CD4-positive, alpha-beta T cell (primary cell): Measurements from ENCODE around the gene MACROD2. TPM values are rescaled to one million over a fixed set of nuclear protein-coding genes. Genes with fewer than 3 reads are reported as not detected.

Experiments used
- ATAC-seq: fragments of 200-7000 bp; cut with Tn5 transposase; one replicate; pipeline ENCODE4 v1.10.0; 2022; ENCODE audit warnings: mild to moderate bottlenecking; ENCODE audit not compliant: poor library complexity
- CTCF ChIA-PET: fragments of 350-600 bp; sonication (Branson Sonifier 250); formaldehyde crosslinking; loops from one replicate; lab custom pipeline; 2021; ENCODE audit warnings: antibody characterized with exemption, inconsistent platforms; lab: Charles Lee
- POLR2A ChIA-PET: fragments of 350-600 bp; sonication (Branson Sonifier 250); formaldehyde crosslinking; loops from one replicate; lab custom pipeline; 2021; ENCODE audit warnings: antibody characterized with exemption, inconsistent platforms; lab: Charles Lee
- DNase-seq, 14 experiments: peaks; one replicate each; pipeline ENCODE4 v3.0.0-alpha.2; 2013 to 2020; ENCODE audit warnings: mixed read lengths in 2 of 14
- H3K27ac ChIP-seq, 2 donors: one replicate each; pipeline versions ENCODE4 v1.5.1 to v1.7.0; 2013; ENCODE audit warnings: low read length in 2 of 2, low read depth in 1 of 2, mild to moderate bottlenecking in 1 of 2
- H3K27me3 ChIP-seq, 2 experiments: 1 replicate in 1 of 2; 2 replicates in 1 of 2; pipeline versions ENCODE4 v1.6.1 to v1.7.0; 2013; ENCODE audit warnings: low read length in 2 of 2, control low read depth in 1 of 2, mild to moderate bottlenecking in 1 of 2, moderate library complexity in 1 of 2; ENCODE audit not compliant: insufficient read depth in 2 of 2, control insufficient read depth in 1 of 2
- H3K36me3 ChIP-seq: one replicate; pipeline ENCODE4 v1.6.1; 2013; ENCODE audit warnings: low read length, control low read depth; ENCODE audit not compliant: insufficient read depth
- H3K4me1 ChIP-seq: one replicate; pipeline ENCODE4 v1.6.1; 2013; ENCODE audit warnings: low read length, control low read depth; ENCODE audit not compliant: insufficient read depth
- H3K4me3 ChIP-seq: one replicate; pipeline ENCODE4 v1.5.1; 2013; ENCODE audit warnings: mild to moderate bottlenecking, low read length, moderate library complexity
- H3K9me3 ChIP-seq, 2 experiments: 1 replicate in 1 of 2; 2 replicates in 1 of 2; pipeline versions ENCODE4 v1.6.1 to v1.7.0; 2013; ENCODE audit warnings: low read length in 2 of 2, mild to moderate bottlenecking in 2 of 2, control low read depth in 1 of 2, moderate library complexity in 1 of 2; ENCODE audit not compliant: control insufficient read depth in 1 of 2, insufficient read depth in 1 of 2
- H3K27ac Mint-ChIP-seq: one replicate; pipeline ENCODE4 v1.8.0; 2020; ENCODE audit warnings: mixed read lengths
- H3K27me3 Mint-ChIP-seq: one replicate; pipeline ENCODE4 v1.8.0; 2021; ENCODE audit warnings: mixed read lengths
- H3K36me3 Mint-ChIP-seq: one replicate; pipeline ENCODE4 v1.8.0; 2021; ENCODE audit warnings: low read depth, mixed read lengths
- H3K4me1 Mint-ChIP-seq: one replicate; pipeline ENCODE4 v1.8.0; 2021; ENCODE audit warnings: low read depth, mixed read lengths
- H3K4me3 Mint-ChIP-seq: one replicate; pipeline ENCODE4 v1.8.0; 2020; ENCODE audit warnings: mild to moderate bottlenecking, mixed read lengths
- H3K9me3 Mint-ChIP-seq: one replicate; pipeline ENCODE4 v1.8.0; 2020; ENCODE audit warnings: mixed read lengths
- CTCF ChIP-seq: fragments of 200-600 bp; IDR thresholded peaks from one replicate; pipeline ENCODE4 v1.8.0; 2022; ENCODE audit warnings: antibody characterized with exemption, mild to moderate bottlenecking
- intact Hi-C, 2 experiments: fragments of 100-400 bp; cut with DNase I in 1 of 2; cut with micrococcal nuclease in 1 of 2; formaldehyde crosslinking; loops; one replicate each; pipeline versions ENCODE4 v1.15.1 to v1.9.0; 2023 to 2025; cut with DNase I, micrococcal nuclease
- total RNA-seq, 174 experiments: library from RNA in 2 of 174; stranded (reverse) in 2 of 174; gene quantifications; one replicate each; pipeline ENCODE4 v1.2.3 and lab custom pipeline; 2021 to 2026

Gene MACROD2
- total RNA-seq, 2 experiments from 2014 or later, result not detected

- Mint-ChIP-seq H3K36me3 (no peaks in the 10 kb centered on the region), H3K4me3 (no peak overlapping the region), H3K27me3 (no peaks in the 10 kb centered on the region), H3K27ac (no peak overlapping the region), H3K9me3 (peaks cover 7% of the 10 kb centered on the region), H3K4me1 (no peaks in the 10 kb centered on the region)
- DNase-seq (no peak), ATAC-seq (no peak)
- intact Hi-C loops, result no loop called here
- TF ChIP-seq CTCF, result no peak
- no peaks in the 10 kb centered on the region for H3K4me1 ChIP-seq
- no peak overlapping the region for H3K4me3 ChIP-seq
- peaks cover 0 to 4% of the 10 kb centered on the region in 2 experiments for H3K9me3 ChIP-seq
- H3K27me3 ChIP-seq, result no peaks in the 10 kb centered on the region
- no peaks in the 10 kb centered on the region for H3K36me3 ChIP-seq
- CTCF ChIA-PET, result no interaction called here
- POLR2A ChIA-PET, result no interaction called here
- no peak overlapping the region for H3K27ac ChIP-seq
Observed at GRCh38 chr20:15022921-15023320, 1027.6 kb downstream of the MACROD2 start.

GRCh38 chr20:15026759-15027158, 1031.4 kb downstream of the MACROD2 start:
- no peaks in the 10 kb centered on the region for H3K4me1 ChIP-seq
- ATAC-seq (no peak), DNase-seq (no peak)
- H3K36me3 Mint-ChIP-seq, result no peaks in the 10 kb centered on the region
- H3K27ac ChIP-seq, result no peak overlapping the region
- no peaks in the 10 kb centered on the region for H3K27me3 Mint-ChIP-seq
- H3K27me3 ChIP-seq, result no peaks in the 10 kb centered on the region
- intact Hi-C loops, result no loop called here
- CTCF ChIA-PET, result no interaction called here
- peaks cover 0 to 13% of the 10 kb centered on the region in 2 experiments for H3K9me3 ChIP-seq
- no peaks in the 10 kb centered on the region for H3K4me1 Mint-ChIP-seq
- peaks cover 7% of the 10 kb centered on the region for H3K9me3 Mint-ChIP-seq
- no peak for TF ChIP-seq CTCF
- H3K36me3 ChIP-seq, result no peaks in the 10 kb centered on the region
- H3K27ac Mint-ChIP-seq, result no peak overlapping the region
- POLR2A ChIA-PET, result no interaction called here
- H3K4me3 Mint-ChIP-seq, result no peak overlapping the region
- no peak overlapping the region for H3K4me3 ChIP-seq

- Histone ChIP-seq H3K36me3 (no peaks in the 10 kb centered on the region), H3K4me3 (no peak overlapping the region), H3K27ac (no peak overlapping the region), H3K4me1 (no peaks in the 10 kb centered on the region), H3K27me3 (no peaks in the 10 kb centered on the region), H3K9me3 (peaks cover 0 to 19% of the 10 kb centered on the region in 2 experiments)
- Mint-ChIP-seq H3K27ac (no peak overlapping the region), H3K27me3 (no peaks in the 10 kb centered on the region), H3K36me3 (no peaks in the 10 kb centered on the region), H3K4me1 (no peaks in the 10 kb centered on the region), H3K9me3 (no peaks in the 10 kb centered on the region), H3K4me3 (no peak overlapping the region)
- DNase-seq (no peak), ATAC-seq (no peak)
- ChIA-PET CTCF (no interaction called here), POLR2A (no interaction called here)
- TF ChIP-seq CTCF, result no peak
- intact Hi-C loops, result loop anchor here in 1 of 2 experiments (2.0 kb wide), 1 partner anchor 20 kb away; no protein-coding TSS in a partner anchor
Observed at GRCh38 chr20:15030826-15031225, 1035.5 kb downstream of the MACROD2 start.
